SK-N-SH treated with all-trans-retinoic acid at 6 μM for 48 hours (cell line): Measurements from ENCODE around the gene TIAM2.

ENCODE experiments used
- ATAC-seq: fragments of 200-7000 bp; cut with Tn5 transposase; 3 replicates; pipeline ENCODE4 v1.9.1; 2020; ENCODE audit warnings: mild to moderate bottlenecking, moderate library complexity
- ARNTL ChIP-seq: fragments of 450-650 bp; formaldehyde crosslinking; IDR thresholded peaks from 2 replicates; pipeline ENCODE4 v1.5.0; 2020; ENCODE audit warnings: low read depth, mild to moderate bottlenecking, moderate library complexity, borderline replicate concordance
- BACH2 ChIP-seq: fragments of 250-450 bp; sonication (Bioruptor Pico); IDR thresholded peaks from 2 replicates; pipeline ENCODE4 v1.9.0; 2021; ENCODE audit warnings: mild to moderate bottlenecking, borderline replicate concordance
- CREB5 ChIP-seq: fragments of 250-450 bp; sonication (Bioruptor Pico); IDR thresholded peaks from 2 replicates; pipeline ENCODE4 v1.5.1; 2020; ENCODE audit warnings: low read depth, mild to moderate bottlenecking, moderate library complexity
- CSDC2 ChIP-seq: fragments of 250-450 bp; sonication (Bioruptor Pico); IDR thresholded peaks from 2 replicates; pipeline ENCODE4 v1.5.0; 2020; ENCODE audit warnings: mild to moderate bottlenecking, moderate library complexity
- ESRRG ChIP-seq: fragments of 250-450 bp; sonication (Bioruptor Pico); IDR thresholded peaks from 2 replicates; pipeline ENCODE4 v1.6.1; 2021; ENCODE audit warnings: mild to moderate bottlenecking
- GLIS3 ChIP-seq: fragments of 250-450 bp; sonication (Bioruptor Pico); IDR thresholded peaks from 2 replicates; pipeline ENCODE4 v1.5.0; 2020; ENCODE audit warnings: mild to moderate bottlenecking, moderate library complexity
- ISL1 ChIP-seq: fragments of 250-450 bp; sonication (Bioruptor Pico); IDR thresholded peaks from 2 replicates; pipeline ENCODE4 v2.1.2; 2022; ENCODE audit warnings: mild to moderate bottlenecking, moderate library complexity
- OSR1 ChIP-seq: fragments of 250-450 bp; sonication (Bioruptor Pico); IDR thresholded peaks from 2 replicates; pipeline ENCODE4 v1.8.0; 2022; ENCODE audit warnings: moderate library complexity, mild to moderate bottlenecking, inconsistent platforms
- PATZ1 ChIP-seq: fragments of 250-450 bp; sonication (Bioruptor Pico); IDR thresholded peaks from 2 replicates; pipeline ENCODE4 v1.8.0; 2020; ENCODE audit warnings: mild to moderate bottlenecking, moderate library complexity, borderline replicate concordance
- POU6F1 ChIP-seq: fragments of 250-450 bp; sonication (Bioruptor Pico); IDR thresholded peaks from 2 replicates; pipeline ENCODE4 v1.8.0; 2021; ENCODE audit warnings: low read depth, mild to moderate bottlenecking, moderate library complexity, borderline replicate concordance
- PPARA ChIP-seq: fragments of 250-450 bp; sonication (Bioruptor Pico); IDR thresholded peaks from 2 replicates; pipeline ENCODE4 v1.5.0; 2020; ENCODE audit warnings: mild to moderate bottlenecking, borderline replicate concordance
- SNAI2 ChIP-seq: fragments of 250-450 bp; sonication (Bioruptor Pico); IDR thresholded peaks from 2 replicates; pipeline ENCODE4 v1.5.0; 2020; ENCODE audit warnings: mild to moderate bottlenecking, moderate library complexity
- TCF4 ChIP-seq: fragments of 250-450 bp; sonication (Bioruptor Pico); IDR thresholded peaks from 2 replicates; pipeline ENCODE4 v1.8.0; 2021; ENCODE audit warnings: mild to moderate bottlenecking, moderate library complexity, borderline replicate concordance
- ZC3H10 ChIP-seq: fragments of 250-450 bp; sonication (Bioruptor Pico); IDR thresholded peaks from 2 replicates; pipeline ENCODE4 v1.5.1; 2021; ENCODE audit warnings: mild to moderate bottlenecking, moderate library complexity
- ZFP3 ChIP-seq: fragments of 250-450 bp; sonication (Bioruptor Pico); IDR thresholded peaks from 2 replicates; pipeline ENCODE4 v1.5.0; 2020; ENCODE audit warnings: mild to moderate bottlenecking, moderate library complexity
- ZFP30 ChIP-seq: fragments of 450-650 bp; formaldehyde crosslinking; IDR thresholded peaks from 2 replicates; pipeline ENCODE4 v1.5.0; 2022; ENCODE audit warnings: mild to moderate bottlenecking, moderate library complexity
- ZNF565 ChIP-seq: fragments of 450-650 bp; formaldehyde crosslinking; conservative IDR thresholded peaks from 2 replicates; pipeline ENCODE4 v1.5.0; 2020; ENCODE audit warnings: low read depth, mild to moderate bottlenecking, moderate library complexity
- ZNF70 ChIP-seq: fragments of 450-650 bp; formaldehyde crosslinking; IDR thresholded peaks from 2 replicates; pipeline ENCODE4 v1.5.0; 2020; ENCODE audit warnings: mild to moderate bottlenecking, moderate library complexity
- TF ChIP-seq, protein P1 (sequence below): fragments of 250-450 bp; sonication (Bioruptor Pico); IDR thresholded peaks from 2 replicates; pipeline ENCODE4 v1.5.1; 2021; ENCODE audit warnings: mild to moderate bottlenecking, moderate library complexity
- TF ChIP-seq, protein P2 (sequence below): fragments of 250-450 bp; sonication (Bioruptor Pico); IDR thresholded peaks from 2 replicates; pipeline ENCODE4 v1.5.0; 2020; ENCODE audit warnings: mild to moderate bottlenecking, moderate library complexity

The TIAM2 gene

GRCh38 chr6:155110721-155111120, 115.6 kb downstream of the TIAM2 start:
- no peak for TF ChIP-seq PPARA (CRISPR knock-in tag)
- TF ChIP-seq BACH2 (CRISPR knock-in tag): no peak
- no peak for TF ChIP-seq ZNF70
- TF ChIP-seq TCF4 (CRISPR knock-in tag): no peak
- TF ChIP-seq PATZ1 (CRISPR knock-in tag): no peak
- TF ChIP-seq POU6F1 (CRISPR knock-in tag): no peak
- TF ChIP-seq ZFP30: no peak
- TF ChIP-seq OSR1: no peak
- TF ChIP-seq CREB5: no peak
- TF ChIP-seq, protein P1, sequence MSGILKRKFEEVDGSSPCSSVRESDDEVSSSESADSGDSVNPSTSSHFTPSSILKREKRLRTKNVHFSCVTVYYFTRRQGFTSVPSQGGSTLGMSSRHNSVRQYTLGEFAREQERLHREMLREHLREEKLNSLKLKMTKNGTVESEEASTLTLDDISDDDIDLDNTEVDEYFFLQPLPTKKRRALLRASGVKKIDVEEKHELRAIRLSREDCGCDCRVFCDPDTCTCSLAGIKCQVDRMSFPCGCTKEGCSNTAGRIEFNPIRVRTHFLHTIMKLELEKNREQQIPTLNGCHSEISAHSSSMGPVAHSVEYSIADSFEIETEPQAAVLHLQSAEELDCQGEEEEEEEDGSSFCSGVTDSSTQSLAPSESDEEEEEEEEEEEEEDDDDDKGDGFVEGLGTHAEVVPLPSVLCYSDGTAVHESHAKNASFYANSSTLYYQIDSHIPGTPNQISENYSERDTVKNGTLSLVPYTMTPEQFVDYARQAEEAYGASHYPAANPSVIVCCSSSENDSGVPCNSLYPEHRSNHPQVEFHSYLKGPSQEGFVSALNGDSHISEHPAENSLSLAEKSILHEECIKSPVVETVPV (CRISPR knock-in tag): no peak
- no peak for TF ChIP-seq ZNF565 (CRISPR knock-in tag)
- TF ChIP-seq ESRRG (CRISPR knock-in tag): no peak
- TF ChIP-seq, protein P2, sequence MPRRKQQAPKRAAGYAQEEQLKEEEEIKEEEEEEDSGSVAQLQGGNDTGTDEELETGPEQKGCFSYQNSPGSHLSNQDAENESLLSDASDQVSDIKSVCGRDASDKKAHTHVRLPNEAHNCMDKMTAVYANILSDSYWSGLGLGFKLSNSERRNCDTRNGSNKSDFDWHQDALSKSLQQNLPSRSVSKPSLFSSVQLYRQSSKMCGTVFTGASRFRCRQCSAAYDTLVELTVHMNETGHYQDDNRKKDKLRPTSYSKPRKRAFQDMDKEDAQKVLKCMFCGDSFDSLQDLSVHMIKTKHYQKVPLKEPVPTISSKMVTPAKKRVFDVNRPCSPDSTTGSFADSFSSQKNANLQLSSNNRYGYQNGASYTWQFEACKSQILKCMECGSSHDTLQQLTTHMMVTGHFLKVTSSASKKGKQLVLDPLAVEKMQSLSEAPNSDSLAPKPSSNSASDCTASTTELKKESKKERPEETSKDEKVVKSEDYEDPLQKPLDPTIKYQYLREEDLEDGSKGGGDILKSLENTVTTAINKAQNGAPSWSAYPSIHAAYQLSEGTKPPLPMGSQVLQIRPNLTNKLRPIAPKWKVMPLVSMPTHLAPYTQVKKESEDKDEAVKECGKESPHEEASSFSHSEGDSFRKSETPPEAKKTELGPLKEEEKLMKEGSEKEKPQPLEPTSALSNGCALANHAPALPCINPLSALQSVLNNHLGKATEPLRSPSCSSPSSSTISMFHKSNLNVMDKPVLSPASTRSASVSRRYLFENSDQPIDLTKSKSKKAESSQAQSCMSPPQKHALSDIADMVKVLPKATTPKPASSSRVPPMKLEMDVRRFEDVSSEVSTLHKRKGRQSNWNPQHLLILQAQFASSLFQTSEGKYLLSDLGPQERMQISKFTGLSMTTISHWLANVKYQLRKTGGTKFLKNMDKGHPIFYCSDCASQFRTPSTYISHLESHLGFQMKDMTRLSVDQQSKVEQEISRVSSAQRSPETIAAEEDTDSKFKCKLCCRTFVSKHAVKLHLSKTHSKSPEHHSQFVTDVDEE (CRISPR knock-in tag): no peak
- TF ChIP-seq GLIS3: no peak
- TF ChIP-seq ISL1 (CRISPR knock-in tag): no peak
- no peak for TF ChIP-seq SNAI2 (CRISPR knock-in tag)
- no peak for TF ChIP-seq ZC3H10 (CRISPR knock-in tag)
- no peak for TF ChIP-seq ARNTL
- TF ChIP-seq, all 23 proteins: peak for 0
- ATAC-seq: no peak

DNA sequence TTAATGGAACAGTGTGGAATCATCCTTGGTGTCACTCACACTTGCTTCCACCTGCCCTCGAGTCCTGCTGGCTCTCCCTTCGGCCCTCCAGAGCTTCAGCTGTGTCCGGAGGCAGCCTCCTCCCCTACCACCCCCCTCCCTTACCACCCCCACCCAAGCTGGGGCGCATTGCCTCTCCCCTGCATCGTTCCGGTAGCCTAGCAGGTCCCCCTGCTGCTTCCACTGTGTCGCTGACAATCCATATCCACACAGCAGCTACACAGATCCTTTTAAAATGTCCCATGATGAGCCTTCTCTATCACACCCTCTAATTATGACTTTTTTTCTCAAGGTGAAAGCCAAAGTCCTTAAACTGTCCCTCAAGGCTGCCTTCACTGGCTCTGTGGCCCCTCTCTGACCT, 117.6 kb downstream of the TIAM2 start:
- ATAC-seq: no peak
- TF ChIP-seq CSDC2 (CRISPR knock-in tag) (no peak), CREB5 (no peak), ZC3H10 (CRISPR knock-in tag) (no peak), ZFP3 (CRISPR knock-in tag) (no peak), ZFP30 (no peak), POU6F1 (CRISPR knock-in tag) (no peak), ARNTL (no peak), GLIS3 (no peak), ISL1 (CRISPR knock-in tag) (no peak), ZNF70 (no peak), PATZ1 (CRISPR knock-in tag) (no peak)
- TF ChIP-seq, protein P2 (CRISPR knock-in tag): no peak
- TF ChIP-seq, protein P1 (CRISPR knock-in tag): no peak
